Lower leg skin (tissue), 4 donors: Measurements from ENCODE around the gene ACTR3. TPM values are rescaled to one million over a fixed set of nuclear protein-coding genes. Genes with fewer than 3 reads are reported as not detected.

ENCODE experiments used
- DNase-seq, 2 donors: peaks; one replicate each; pipeline ENCODE4 v3.0.0-alpha.2; 2019; ENCODE audit warnings: low spot score in 2 of 2
- H3K4me3 ChIP-seq: fragments of 200-600 bp; sonication (generic); 2 replicates; pipeline ENCODE4 v1.5.1; 2017; ENCODE audit warnings: mild to moderate bottlenecking, low read depth; ENCODE audit not compliant: poor library complexity, severe bottlenecking
- POLR2A ChIP-seq, 2 donors: fragments of 450-650 bp; IDR thresholded peaks; one replicate each; pipeline ENCODE4 v1.6.1; 2016 to 2017; ENCODE audit warnings: antibody characterized with exemption in 2 of 2, mild to moderate bottlenecking in 1 of 2, moderate library complexity in 1 of 2
- WGBS, 2 donors: methylation state at CpG; one replicate each; pipeline ENCODE4 v1.1.5; 2018; 5-methylcytosine and 5-hydroxymethylcytosine counted together
- intact Hi-C: fragments of 100-400 bp; cut with DNase I; formaldehyde crosslinking; loops from one replicate; pipeline ENCODE4 v1.15.0; 2023; ENCODE audit warnings: low total_unique reads
- total RNA-seq, 4 donors: library from RNA; depleted of rRNA; stranded (reverse); fragments of >200 nt; gene quantifications; one replicate each; pipeline ENCODE4 v1.1.0, GENCODE V29; 2016
- TF ChIP-seq, protein P1 (sequence below), 3 donors: fragments of 450-650 bp; IDR thresholded peaks; one replicate each; pipeline ENCODE4 v1.5.1; 2016; ENCODE audit warnings: antibody characterized with exemption in 3 of 3, mild to moderate bottlenecking in 3 of 3, moderate library complexity in 2 of 3

ACTR3 gene
- total RNA-seq, 4 donors from 2014 or later: 92.5 to 154 (median 115) TPM

DNA sequence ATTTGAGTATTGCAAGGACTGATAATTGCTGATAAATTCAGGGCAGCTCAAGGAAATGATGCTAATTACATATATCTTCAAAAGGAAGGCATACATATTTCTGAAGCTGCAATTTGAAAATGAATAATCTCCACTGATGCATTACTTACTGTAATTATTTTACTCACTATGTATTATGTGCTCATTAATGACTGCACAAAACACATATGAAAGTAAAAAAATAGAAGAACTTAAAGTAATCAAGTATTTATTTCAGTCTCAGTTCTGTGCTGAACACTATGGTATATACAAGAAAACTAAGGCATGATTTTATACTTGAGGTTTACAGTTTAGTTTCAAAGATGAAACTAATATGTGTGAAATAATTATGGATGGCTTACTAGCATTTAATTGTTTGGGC, 9.3 kb downstream of the ACTR3 start:
- intact Hi-C loops: no loop called here
- TF ChIP-seq, protein P1, sequence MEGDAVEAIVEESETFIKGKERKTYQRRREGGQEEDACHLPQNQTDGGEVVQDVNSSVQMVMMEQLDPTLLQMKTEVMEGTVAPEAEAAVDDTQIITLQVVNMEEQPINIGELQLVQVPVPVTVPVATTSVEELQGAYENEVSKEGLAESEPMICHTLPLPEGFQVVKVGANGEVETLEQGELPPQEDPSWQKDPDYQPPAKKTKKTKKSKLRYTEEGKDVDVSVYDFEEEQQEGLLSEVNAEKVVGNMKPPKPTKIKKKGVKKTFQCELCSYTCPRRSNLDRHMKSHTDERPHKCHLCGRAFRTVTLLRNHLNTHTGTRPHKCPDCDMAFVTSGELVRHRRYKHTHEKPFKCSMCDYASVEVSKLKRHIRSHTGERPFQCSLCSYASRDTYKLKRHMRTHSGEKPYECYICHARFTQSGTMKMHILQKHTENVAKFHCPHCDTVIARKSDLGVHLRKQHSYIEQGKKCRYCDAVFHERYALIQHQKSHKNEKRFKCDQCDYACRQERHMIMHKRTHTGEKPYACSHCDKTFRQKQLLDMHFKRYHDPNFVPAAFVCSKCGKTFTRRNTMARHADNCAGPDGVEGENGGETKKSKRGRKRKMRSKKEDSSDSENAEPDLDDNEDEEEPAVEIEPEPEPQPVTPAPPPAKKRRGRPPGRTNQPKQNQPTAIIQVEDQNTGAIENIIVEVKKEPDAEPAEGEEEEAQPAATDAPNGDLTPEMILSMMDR (IDR thresholded peaks at IDR 0.05): no peak
- no peak for TF ChIP-seq POLR2A (IDR thresholded peaks at IDR 0.05)

DNA sequence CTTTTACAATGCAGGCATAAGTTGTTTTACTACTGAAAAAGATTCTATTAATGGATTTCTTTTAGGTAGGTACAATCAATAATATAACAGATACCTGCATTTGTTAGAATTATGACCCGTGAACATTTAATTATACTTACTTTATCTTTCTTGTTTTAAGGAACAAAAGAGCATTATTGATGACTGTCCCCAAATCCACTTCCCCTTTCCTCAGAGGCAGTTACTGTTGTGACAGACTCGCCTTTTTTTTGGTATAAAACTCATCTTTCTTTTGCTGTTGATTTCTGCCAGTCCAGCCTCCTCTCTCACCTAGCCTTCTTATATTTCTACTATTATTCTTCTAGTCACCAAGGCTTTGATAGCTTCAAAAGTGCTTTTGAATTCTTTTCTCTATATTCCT, 12.1 kb downstream of the ACTR3 start:
- TF ChIP-seq POLR2A (IDR thresholded peaks at IDR 0.05): no peak
- 35 to 48% methylated on average over 2 of the region's 2 CpGs for WGBS, 2 donors

More for the DNA sequence above, 9.3 kb downstream of the ACTR3 start:
- no peak for DNase-seq
- no peak overlapping the region for H3K4me3 ChIP-seq

DNA sequence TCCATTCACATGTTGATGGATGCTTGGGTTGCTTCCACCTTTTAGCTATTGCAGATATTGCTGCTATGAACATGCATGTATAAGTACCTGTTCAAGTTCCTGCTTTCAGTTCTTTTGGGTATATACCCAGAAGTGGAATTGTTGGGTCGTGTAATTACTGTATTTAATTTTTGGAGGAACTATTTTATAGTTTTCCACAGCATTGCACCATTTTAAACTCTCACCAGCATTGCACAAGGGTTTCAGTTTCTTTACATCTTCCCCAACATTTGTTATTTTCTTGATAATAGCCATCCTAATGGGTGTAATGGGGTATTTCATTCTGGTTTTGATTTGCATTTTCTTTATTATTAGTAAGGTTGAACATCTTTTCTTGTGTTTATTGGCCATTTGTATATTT, 16.0 kb downstream of the ACTR3 start:
- no peak overlapping the region for H3K4me3 ChIP-seq
- TF ChIP-seq, protein P1 (IDR thresholded peaks at IDR 0.05): no peak
- TF ChIP-seq POLR2A (IDR thresholded peaks at IDR 0.05): no peak
- 79 to 86% methylated on average over 1 of the region's 1 CpG for WGBS, 2 donors
- DNase-seq: no peak
- intact Hi-C loops: no loop called here

More for the DNA sequence above, 12.1 kb downstream of the ACTR3 start:
- intact Hi-C loops: no loop called here
- H3K4me3 ChIP-seq: no peak overlapping the region
- no peak for DNase-seq

DNA sequence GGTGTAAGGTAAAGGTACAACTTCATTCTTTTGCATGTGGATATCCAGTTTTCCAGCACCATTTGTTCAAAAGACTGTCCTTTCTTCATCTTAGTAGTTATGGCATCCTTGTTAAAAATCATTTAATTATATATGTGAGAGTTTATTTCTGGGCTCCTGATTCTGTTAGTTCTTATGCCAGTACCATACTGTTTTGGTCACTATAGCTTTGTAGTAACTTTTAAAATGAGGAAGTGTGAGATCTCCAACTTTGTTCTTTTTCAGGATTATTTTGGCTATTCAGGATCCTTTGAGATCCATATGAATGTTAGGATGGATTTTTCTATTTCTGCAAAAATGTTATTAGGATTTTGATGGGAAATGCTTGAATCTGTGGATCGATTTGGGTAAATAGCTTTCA, 16.8 kb downstream of the ACTR3 start:
- intact Hi-C loops: no loop called here
- H3K4me3 ChIP-seq: no peak overlapping the region
- DNase-seq: no peak
- TF ChIP-seq POLR2A (IDR thresholded peaks at IDR 0.05): no peak
- TF ChIP-seq, protein P1 (IDR thresholded peaks at IDR 0.05): no peak
- WGBS, 2 donors: 94 to 98% methylated on average over 1 of the region's 1 CpG

DNA sequence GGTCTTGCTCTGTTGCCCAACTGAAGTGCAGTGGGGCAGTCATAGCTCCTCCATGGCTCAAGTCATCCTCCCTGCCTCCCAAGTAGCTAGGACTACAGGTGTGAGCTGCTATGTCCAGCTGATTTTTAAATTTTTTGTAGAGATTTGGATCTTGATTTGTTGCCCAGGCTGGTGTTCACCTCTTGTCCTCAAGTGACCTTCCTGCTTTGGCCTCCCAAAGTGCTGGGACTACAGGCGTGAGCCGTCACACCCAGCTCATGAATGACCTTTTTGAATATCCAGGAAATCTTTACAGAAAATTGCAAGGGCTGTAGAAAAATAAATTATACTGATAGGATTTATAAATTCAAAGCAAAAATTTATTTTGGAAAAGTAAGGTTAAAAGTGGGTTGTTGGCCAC, 17.4 kb downstream of the ACTR3 start:
- no peak for DNase-seq
- TF ChIP-seq, protein P1 (IDR thresholded peaks at IDR 0.05): no peak
- TF ChIP-seq POLR2A (IDR thresholded peaks at IDR 0.05): no peak
- no peak overlapping the region for H3K4me3 ChIP-seq
- intact Hi-C loops: no loop called here
- 81 to 85% methylated on average over 2 of the region's 2 CpGs for WGBS, 2 donors

DNA sequence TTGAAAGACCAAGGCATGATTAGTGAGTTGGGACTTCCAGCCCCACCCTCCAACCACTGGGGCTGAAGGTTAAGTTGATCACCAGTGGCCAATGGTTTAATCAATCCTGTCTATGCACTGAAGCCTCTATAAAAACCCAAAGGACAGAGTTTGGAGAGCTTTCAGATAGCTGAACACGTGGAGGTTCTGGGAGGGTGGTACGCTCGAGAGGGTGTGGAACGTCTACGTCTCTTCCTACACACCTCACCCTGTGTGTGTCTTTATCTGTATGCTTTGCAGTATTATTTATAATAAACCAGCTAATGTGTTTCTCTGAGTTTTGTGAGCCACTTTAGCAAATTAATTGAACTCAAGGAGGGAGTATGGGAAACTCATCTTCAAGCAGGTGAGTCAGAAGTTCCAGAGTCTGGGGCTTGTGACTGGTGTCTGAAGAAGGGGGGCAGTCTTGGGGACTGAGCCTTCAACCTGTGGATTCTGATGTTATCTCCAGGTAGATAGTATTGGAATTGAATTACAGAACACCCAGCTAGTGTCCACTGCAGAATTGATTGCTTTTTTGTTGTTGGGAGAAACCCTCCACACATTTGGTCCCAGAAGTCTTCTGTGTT, 20.3 kb downstream of the ACTR3 start:
- 90% methylated on average over 5 of the region's 5 CpGs for WGBS, 2 donors
- TF ChIP-seq, protein P1 (IDR thresholded peaks at IDR 0.05): no peak
- TF ChIP-seq POLR2A (IDR thresholded peaks at IDR 0.05): no peak
- intact Hi-C loops: no loop called here
- DNase-seq: no peak
- no peak overlapping the region for H3K4me3 ChIP-seq
